Choroid plexus epithelial cell (primary cell): ENCODE measurements around the gene CEP68.

ENCODE experiments used
- DNase-seq: peaks from one replicate; pipeline ENCODE4 v3.0.0-alpha.2; 2010; ENCODE audit warnings: low read depth
- H3K4me3 ChIP-seq: 2 replicates; pipeline ENCODE4 v1.5.1; 2011; ENCODE audit warnings: low read depth, mild to moderate bottlenecking, control low read depth, low read length, moderate library complexity
- TF ChIP-seq, protein P1 (sequence below): conservative IDR thresholded peaks from 2 replicates; pipeline ENCODE4 v1.5.1; 2011; ENCODE audit warnings: low read depth, mild to moderate bottlenecking, control low read depth, inconsistent platforms, low read length, moderate library complexity

Gene CEP68

DNA sequence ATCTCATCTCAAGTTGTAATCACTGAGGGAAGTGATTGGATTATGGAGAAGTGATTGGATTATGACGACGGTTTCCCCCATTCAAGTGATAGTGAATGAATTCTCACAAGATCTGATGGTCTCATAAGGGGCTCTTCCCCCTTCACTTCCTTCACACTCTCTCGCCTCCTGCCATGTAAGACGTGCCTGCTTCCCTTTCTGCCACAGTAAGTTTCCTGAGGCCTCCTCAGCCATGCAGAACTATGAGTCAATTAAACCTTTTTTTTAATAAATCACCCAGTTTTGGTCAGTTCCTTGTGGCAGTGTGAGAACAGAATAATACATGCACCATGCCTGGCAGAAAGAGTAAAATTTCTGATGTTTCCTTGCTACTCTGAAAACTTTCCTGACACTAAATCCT lies 36.6 kb downstream of the CEP68 start:
- DNase-seq = no peak
- no peak overlapping the region for H3K4me3 ChIP-seq
- TF ChIP-seq, protein P1, sequence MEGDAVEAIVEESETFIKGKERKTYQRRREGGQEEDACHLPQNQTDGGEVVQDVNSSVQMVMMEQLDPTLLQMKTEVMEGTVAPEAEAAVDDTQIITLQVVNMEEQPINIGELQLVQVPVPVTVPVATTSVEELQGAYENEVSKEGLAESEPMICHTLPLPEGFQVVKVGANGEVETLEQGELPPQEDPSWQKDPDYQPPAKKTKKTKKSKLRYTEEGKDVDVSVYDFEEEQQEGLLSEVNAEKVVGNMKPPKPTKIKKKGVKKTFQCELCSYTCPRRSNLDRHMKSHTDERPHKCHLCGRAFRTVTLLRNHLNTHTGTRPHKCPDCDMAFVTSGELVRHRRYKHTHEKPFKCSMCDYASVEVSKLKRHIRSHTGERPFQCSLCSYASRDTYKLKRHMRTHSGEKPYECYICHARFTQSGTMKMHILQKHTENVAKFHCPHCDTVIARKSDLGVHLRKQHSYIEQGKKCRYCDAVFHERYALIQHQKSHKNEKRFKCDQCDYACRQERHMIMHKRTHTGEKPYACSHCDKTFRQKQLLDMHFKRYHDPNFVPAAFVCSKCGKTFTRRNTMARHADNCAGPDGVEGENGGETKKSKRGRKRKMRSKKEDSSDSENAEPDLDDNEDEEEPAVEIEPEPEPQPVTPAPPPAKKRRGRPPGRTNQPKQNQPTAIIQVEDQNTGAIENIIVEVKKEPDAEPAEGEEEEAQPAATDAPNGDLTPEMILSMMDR = no peak

DNA sequence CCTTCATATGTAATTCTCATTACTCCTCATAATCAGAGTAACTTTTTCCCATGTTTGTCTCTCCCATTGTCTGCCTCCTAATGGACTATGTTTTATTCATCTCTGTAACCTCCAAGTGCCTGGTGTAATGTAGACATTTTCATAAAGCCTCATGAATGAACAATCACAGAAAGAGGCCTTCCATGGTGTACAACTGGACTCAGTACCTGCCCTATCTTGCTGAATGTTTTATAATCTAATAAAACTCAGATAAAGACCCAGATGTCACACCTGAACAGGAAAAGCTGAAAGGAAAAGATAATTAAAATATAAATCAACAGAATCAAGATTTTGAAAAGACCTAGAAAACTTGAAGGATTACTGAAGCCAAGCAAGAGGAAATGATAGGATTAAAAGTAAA lies 37.0 kb downstream of the CEP68 start:
- DNase-seq = no peak
- no peak overlapping the region for H3K4me3 ChIP-seq
- TF ChIP-seq, protein P1 = no peak

DNA sequence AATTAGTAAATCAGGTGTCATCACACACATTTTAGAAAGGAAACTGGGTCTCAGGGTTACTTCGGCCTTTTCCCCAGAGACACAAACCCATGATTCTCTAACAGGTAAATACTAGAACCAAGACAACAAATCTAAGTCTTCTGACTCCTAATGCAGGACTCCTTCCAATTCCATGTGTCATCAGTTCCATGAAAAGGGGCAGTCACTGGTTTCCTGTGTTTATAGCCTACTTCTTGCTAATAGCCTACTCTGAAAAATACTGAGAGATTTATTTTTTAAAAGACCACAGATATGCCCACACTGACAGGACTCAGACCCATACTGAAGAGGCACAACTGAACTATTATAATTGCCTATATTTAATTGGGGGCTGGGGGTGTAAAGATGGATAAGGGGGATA lies 40.7 kb downstream of the CEP68 start:
- peak; percentile 32 for DNase-seq
- H3K4me3 ChIP-seq = no peak overlapping the region
- TF ChIP-seq, protein P1 = no peak

DNA sequence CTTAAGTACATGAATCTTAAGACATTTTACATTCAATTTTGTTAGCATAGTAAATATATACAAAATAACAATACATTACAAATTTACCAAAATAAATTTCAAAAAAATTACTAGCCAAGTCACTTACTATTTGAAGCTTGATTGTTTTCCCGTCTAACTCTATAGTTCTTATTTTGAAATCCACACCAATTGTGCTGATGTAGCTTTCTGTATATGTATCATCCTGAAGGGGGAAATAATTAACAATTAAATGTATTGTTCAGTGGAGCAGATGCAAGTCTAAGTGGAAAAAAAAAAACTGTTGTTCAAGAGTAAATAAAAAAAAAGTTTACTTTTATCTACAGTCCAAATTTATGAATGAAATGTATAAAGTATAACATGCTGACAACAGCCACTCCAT lies 41.6 kb downstream of the CEP68 start:
- TF ChIP-seq, protein P1 = no peak
- no peak for DNase-seq
- H3K4me3 ChIP-seq = no peak overlapping the region

DNA sequence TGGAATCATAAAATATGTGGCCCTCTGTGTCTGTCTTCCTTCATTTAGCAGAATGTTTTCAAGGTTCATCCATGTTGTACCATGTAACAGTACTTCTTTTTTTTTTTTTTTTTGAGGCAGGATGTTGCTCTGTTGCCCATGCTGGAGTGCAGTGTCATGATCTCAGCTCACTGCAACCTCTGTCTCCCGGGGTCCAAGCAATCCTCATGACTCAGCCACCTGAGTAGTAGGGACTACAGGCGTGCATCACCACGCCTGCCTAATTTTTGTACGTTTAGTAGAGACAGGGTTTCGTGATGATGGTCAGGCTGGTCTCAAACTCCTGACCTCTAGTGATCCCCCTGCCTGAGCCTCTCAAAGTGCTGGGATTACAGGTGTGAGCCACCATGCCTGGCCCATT lies 42.5 kb downstream of the CEP68 start:
- TF ChIP-seq, protein P1 = no peak
- DNase-seq = no peak
- no peak overlapping the region for H3K4me3 ChIP-seq

DNA sequence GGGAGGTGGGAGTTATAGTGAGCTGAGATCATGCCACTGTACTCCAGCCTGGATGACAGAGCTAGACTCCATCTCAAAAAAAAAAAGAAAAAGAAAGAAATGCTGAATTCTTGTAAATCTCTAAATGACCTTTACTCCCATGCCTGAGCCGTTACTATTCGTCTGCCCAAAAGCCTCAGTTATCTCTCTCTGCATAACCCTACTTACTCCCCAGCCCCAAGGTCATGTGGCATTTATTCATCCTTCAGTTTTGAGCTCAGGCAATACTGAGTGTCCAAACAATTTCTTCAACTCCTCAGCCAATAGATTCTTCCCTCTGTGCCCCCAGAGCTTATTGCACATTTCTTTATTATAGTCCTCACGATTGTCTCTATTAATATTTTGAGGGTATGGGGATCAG lies 44.9 kb downstream of the CEP68 start:
- TF ChIP-seq, protein P1 = no peak
- H3K4me3 ChIP-seq = no peak overlapping the region

DNA sequence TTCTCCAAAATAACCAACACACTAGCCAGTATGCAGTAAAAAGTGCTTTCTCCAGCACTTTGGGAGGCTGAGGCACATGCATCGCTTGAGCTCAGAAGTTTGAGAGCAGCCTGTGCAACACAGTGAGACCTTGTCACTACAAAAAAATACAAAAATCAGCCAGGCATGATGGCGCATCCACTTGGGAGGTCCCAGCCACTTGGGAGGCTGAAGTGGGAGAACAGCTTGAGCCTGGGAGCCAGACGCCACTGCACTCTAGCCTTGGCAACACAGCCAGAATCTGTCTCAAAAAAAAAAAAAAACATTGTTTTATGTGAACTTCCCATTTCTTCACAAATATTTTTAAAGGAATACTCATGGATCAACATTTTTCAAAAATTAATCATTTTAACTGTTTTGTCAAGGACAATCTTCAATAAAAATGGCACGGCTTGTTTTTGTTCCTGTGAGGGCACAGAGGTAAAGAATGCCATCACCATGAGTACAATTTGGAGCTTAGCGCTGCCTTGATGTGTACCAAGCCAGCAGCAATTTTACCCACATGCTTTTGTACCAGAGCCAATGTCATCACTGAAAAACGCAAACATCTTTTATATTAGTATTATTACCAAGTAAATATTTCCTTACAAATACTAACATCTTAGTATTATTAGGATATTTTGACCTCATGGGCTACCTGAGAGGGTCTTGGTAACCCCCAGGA lies 46.9 kb downstream of the CEP68 start:
- H3K4me3 ChIP-seq = no peak overlapping the region
- no peak for DNase-seq
- TF ChIP-seq, protein P1 = no peak

More for the DNA sequence above, 44.9 kb downstream of the CEP68 start:
- no peak for DNase-seq
